A549 (cell line): ENCODE data around the gene DGUOK. TPM values are rescaled to one million over a fixed set of nuclear protein-coding genes. Genes with fewer than 3 reads are reported as not detected.

ENCODE experiments used
- ATAC-seq, 2 experiments: fragments of 200-7000 bp in 1 of 2; fragments of >200 bp in 1 of 2; cut with Nextera tagmentation in 1 of 2; cut with Tn5 transposase in 1 of 2; 3 replicates each; pipeline versions ENCODE4 v1.8.0 to v1.9.1; 2018 to 2020; ENCODE audit warnings: mild to moderate bottlenecking in 1 of 2, moderate library complexity in 1 of 2
- CTCF ChIA-PET: fragments of 300-600 bp; sonication (Branson Sonifier 250); formaldehyde crosslinking; extraction: SDS; loops from one replicate; lab custom pipeline; 2021; ENCODE audit warnings: antibody characterized with exemption, inconsistent platforms; lab: Yijun Ruan, JAX
- POLR2A ChIA-PET: fragments of 350-600 bp; formaldehyde crosslinking; extraction: SDS; loops from one replicate; lab custom pipeline; 2021; ENCODE audit warnings: antibody characterized with exemption, inconsistent platforms; lab: Yijun Ruan, JAX
- DNase-seq, 2 experiments: peaks; one replicate each; pipeline versions ENCODE4 v3.0.0 to v3.0.0-alpha.2; 2011 to 2016; ENCODE audit warnings: low read depth in 1 of 2, low spot score in 1 of 2
- FAIRE-seq: peaks from 2 replicates; lab custom pipeline; 2011; peaks lifted over from hg19 to GRCh38; lab: Jason Lieb, UNC
- H3K27ac ChIP-seq, 2 experiments: fragments of >200 bp; sonication (Bioruptor Twin); formaldehyde crosslinking; 3 replicates each; pipeline ENCODE4 v1.5.1; 2016 to 2017
- H3K4me1 ChIP-seq: fragments of >200 bp; sonication (Bioruptor Twin); formaldehyde crosslinking; 3 replicates; pipeline ENCODE4 v1.6.1; 2016
- H3K4me2 ChIP-seq: fragments of >200 bp; sonication (Bioruptor Twin); formaldehyde crosslinking; 3 replicates; pipeline ENCODE4 v1.6.1; 2016
- H3K4me3 ChIP-seq: fragments of >200 bp; sonication (Bioruptor Twin); formaldehyde crosslinking; 3 replicates; pipeline ENCODE4 v1.5.1; 2016
- H3K9me3 ChIP-seq: fragments of >200 bp; sonication (Bioruptor Twin); formaldehyde crosslinking; 3 replicates; pipeline ENCODE4 v1.6.1; 2016
- CBX8 ChIP-seq: fragments of 200-600 bp; sonication (generic); IDR thresholded peaks from 2 replicates; pipeline ENCODE4 v1.6.1; 2016
- CHD2 ChIP-seq: fragments of 150-350 bp; IDR thresholded peaks from 2 replicates; pipeline ENCODE4 v1.6.1; 2014; ENCODE audit warnings: low read length; ENCODE audit not compliant: partially characterized antibody
- CHD4 ChIP-seq: fragments of 200-600 bp; sonication (generic); IDR thresholded peaks from 2 replicates; pipeline ENCODE4 v1.6.1; 2016; ENCODE audit warnings: antibody characterized with exemption, mild to moderate bottlenecking, borderline replicate concordance
- ESRRA ChIP-seq: fragments of 150-350 bp; IDR thresholded peaks from 2 replicates; pipeline ENCODE4 v1.6.1; 2014; ENCODE audit warnings: mild to moderate bottlenecking, low read length, borderline replicate concordance
- FOSB ChIP-seq: fragments of 250-450 bp; sonication (Bioruptor Pico); IDR thresholded peaks from 2 replicates; pipeline ENCODE4 v1.5.0; 2020; ENCODE audit warnings: mild to moderate bottlenecking, moderate library complexity
- HDAC2 ChIP-seq: fragments of 200-600 bp; sonication (generic); IDR thresholded peaks from 2 replicates; pipeline ENCODE4 v1.6.1; 2016
- HES2 ChIP-seq: fragments of >200 bp; sonication (Bioruptor Twin); formaldehyde crosslinking; IDR thresholded peaks from 2 replicates; pipeline ENCODE4 v1.6.1; 2016
- HOXA7 ChIP-seq: fragments of 250-450 bp; sonication (Bioruptor Pico); IDR thresholded peaks from 2 replicates; pipeline ENCODE4 v1.5.0; 2020; ENCODE audit warnings: mild to moderate bottlenecking, moderate library complexity
- NR3C1 ChIP-seq: fragments of >200 bp; sonication (Bioruptor Twin); formaldehyde crosslinking; IDR thresholded peaks from 3 replicates; pipeline ENCODE4 v1.6.1; 2017
- POLR2AphosphoS2 ChIP-seq: conservative IDR thresholded peaks from 2 replicates; pipeline ENCODE4 v1.6.1; 2012; ENCODE audit warnings: low read length, improper control_type of control experiment, inconsistent platforms
- REST ChIP-seq: fragments of 200-600 bp; sonication (generic); IDR thresholded peaks from 2 replicates; pipeline ENCODE4 v1.6.1; 2016; ENCODE audit warnings: antibody characterized with exemption, mild to moderate bottlenecking, moderate library complexity
- RNF2 ChIP-seq: fragments of 200-600 bp; sonication (generic); IDR thresholded peaks from 2 replicates; pipeline ENCODE4 v1.6.1; 2016; ENCODE audit warnings: low read depth, mild to moderate bottlenecking, antibody characterized with exemption, moderate library complexity, borderline replicate concordance
- ZFP36 ChIP-seq: fragments of 450-650 bp; IDR thresholded peaks from 2 replicates; pipeline ENCODE4 v1.6.1; 2014; ENCODE audit warnings: borderline replicate concordance; ENCODE audit not compliant: partially characterized antibody
- WGBS: methylation state at CpG from one replicate; pipeline ENCODE4 v1.1.6; 2017; ENCODE audit errors: missing lambda C conversion rate; 5-methylcytosine and 5-hydroxymethylcytosine counted together
- polyA plus RNA-seq, 4 experiments: library from polyadenylated mRNA; depleted of rRNA in 3 of 4; stranded (reverse); fragments of >200 nt; fragmentation: RNase III in 1 of 4; extraction: RNeasy Plus Mini Kit Qiagen cat#74134 plus additional on column Dnase treatment in 1 of 4; gene quantifications; 2 replicates in 3 of 4; 3 replicates in 1 of 4; pipeline ENCODE4 v1.2.3, GENCODE V29; 2011 to 2017

Gene DGUOK
- polyA plus RNA-seq, 2 of the 4 experiments (the other 2 are of a cell fraction): 128 to 145 TPM

GRCh38 chr2:73889206-73889605 lies 37.5 kb upstream of the DGUOK start:
- no peak overlapping the region for H3K4me2 ChIP-seq
- no peak overlapping the region for H3K27ac ChIP-seq
- TF ChIP-seq CHD4 (no peak), REST (no peak), FOSB (CRISPR knock-in tag) (no peak), HOXA7 (CRISPR knock-in tag) (no peak), ESRRA (no peak), HES2 (no peak), ZFP36 (no peak)
- H3K4me3 ChIP-seq: no peak overlapping the region
- no peak for FAIRE-seq
- CTCF ChIA-PET: interaction anchor here (0.8 kb wide), 1 partner anchor 65 kb away, joined by 5 read pairs; no protein-coding TSS in a partner anchor
- DNase-seq: no peak
- H3K9me3 ChIP-seq: no peaks in the 10 kb centered on the region
- WGBS: 57% methylated on average over 5 of the region's 5 CpGs
- ATAC-seq: no peak
- peaks cover 8% of the 10 kb centered on the region; the same call in 2 of the 3 replicates for H3K4me1 ChIP-seq
- POLR2A ChIA-PET: no interaction called here

GRCh38 chr2:73890301-73891092 lies 36.2 kb upstream of the DGUOK start:
- Histone ChIP-seq H3K4me3 (no peak overlapping the region), H3K9me3 (no peaks in the 10 kb centered on the region), H3K4me2 (no peak overlapping the region), H3K4me1 (peaks cover 8% of the 10 kb centered on the region; the same call in 2 of the 3 replicates), H3K27ac (no peak overlapping the region)
- FAIRE-seq (no peak), DNase-seq (no peak), ATAC-seq (peak; percentile 44 to 52; a peak in 3 of 6 replicates)
- CTCF ChIA-PET: interaction anchor here (0.8 to 2.6 kb wide), 3 partner anchors 15 to 261 kb away, joined by 3 to 8 read pairs (median 4); no protein-coding TSS in a partner anchor
- TF ChIP-seq NR3C1: no peak
- no peak for TF ChIP-seq RNF2
- no peak for TF ChIP-seq CBX8
- TF ChIP-seq HDAC2: no peak
- TF ChIP-seq CHD2: no peak
- peak; percentile 40; the same call in 1 of the 2 replicates for TF ChIP-seq REST
- no peak for TF ChIP-seq CHD4
- no peak for TF ChIP-seq POLR2AphosphoS2
- WGBS: 61% methylated on average over 9 of the region's 9 CpGs
- POLR2A ChIA-PET: no interaction called here
